Femur (tissue), 1 donor: ENCODE data around the gene DLG5.

Source experiments
- DNase-seq: peaks from one replicate; pipeline ENCODE4 v3.0.0-alpha.2; 2017

The DLG5 gene

DNA sequence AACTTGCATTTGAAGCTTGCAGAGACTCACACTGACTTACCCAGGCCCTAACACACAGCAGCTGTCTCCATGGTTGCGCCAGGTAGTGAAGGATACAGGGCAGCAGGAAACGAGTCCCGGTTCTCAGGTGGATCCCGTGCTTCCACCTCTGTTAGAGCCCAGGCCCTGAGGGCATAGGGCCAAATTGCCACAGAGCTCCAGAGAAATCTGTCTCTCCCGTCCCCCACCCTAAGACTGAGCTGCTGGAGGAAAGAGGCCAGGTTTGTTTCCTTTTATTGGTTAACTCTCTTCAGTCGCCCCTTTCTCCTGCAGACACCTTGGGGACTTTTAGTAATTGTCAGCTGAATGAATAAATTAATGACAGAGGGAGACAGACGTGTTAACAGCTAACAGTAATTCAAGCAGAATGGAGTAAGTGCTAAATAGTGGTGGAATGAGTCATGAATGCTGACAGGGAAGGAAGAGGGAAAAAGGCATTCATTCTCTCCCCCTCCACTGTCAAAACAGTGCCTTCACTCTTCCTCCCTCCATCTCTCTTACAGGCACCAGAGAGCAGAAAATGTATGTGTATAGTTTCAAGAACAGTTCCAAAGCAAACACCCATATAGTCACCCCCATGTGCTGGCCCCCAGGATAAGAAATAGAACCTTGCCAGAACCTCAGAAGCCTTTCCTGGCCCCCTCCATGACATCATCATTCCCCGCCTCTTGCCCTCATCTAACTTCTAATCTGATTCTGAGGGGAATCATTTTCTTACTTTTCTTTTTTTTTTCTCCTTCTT, 16.8 kb upstream of the DLG5 start:
- no peak for DNase-seq

DNA sequence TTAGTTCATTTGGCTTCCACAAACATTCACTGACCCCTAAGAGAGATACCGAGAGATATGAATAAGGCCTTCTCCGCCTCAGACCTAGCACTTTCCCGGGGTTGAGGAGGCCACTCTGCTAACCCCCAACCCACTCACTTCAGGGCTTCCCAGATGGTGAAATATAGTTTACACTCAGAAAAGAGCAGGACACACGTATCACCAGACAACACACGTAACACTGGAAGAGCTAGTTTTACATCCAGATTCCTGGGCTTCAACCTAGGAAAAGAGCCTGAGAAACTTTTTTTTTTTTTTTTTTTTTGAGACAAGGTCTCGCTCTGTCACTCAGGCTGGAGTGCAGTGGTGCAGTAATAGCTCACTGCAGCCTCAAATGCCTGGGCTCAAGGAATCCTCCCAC, 15.2 kb upstream of the DLG5 start:
- no peak for DNase-seq

DNA sequence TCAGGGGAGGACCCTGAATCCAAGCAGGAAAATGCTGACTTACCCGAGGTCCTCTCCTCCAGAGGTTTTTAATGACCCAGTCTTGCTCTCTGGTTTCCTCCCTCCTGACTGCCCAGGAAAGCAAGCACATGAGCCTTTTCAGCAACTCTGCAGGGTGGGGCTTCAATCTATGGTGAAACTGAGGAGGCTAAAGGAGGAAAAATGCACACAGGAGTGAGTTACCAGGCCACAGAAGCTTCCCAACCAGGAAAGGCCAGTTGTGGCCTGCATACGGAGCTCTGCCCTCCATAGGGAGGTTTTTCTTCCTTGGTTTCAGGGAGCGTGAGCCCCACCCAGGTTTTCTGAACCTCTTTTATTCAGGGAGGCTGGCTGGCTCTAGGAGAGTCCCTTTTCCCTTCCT, 14.1 kb upstream of the DLG5 start:
- DNase-seq = no peak

DNA sequence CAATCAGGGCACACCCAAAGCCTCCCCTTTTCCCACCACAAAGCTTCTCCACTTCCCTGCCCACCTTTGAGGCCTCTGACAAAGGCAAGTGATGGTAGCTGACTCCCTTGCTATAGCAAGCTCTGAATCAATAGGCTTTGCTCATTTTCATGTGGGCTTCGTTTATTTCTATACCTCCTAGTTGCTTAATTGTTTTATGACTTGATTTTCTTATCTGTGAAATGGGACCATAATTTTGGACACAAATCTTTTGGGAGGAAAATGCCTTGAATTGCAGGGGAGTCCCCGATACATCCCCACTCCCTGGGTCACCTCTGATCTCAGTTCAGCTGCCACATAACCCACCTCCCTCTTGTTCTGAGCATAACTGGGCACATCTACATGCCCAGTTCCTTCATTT, 13.7 kb upstream of the DLG5 start:
- no peak for DNase-seq

DNA sequence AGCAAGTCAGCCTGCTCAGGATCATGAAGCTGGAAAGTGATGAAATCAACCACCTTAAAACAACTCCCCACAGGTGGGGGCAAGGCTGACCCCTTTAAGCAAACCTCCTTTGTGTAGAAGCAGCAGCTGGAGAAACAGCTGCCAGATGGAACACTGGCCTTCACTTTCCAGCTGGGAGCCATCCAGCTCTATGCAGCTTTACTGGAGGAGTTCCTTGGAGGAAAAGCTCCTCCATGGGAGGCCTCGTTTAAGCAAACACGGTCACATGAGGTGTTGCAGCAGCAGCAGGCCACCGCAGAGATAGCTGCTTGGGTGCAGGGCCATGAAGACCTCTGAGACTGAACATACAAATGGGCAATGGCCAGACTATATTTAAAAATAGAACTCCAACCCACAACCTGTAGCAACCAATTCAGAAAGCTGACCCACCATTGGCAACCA, 13.0 kb upstream of the DLG5 start:
- DNase-seq = peak; percentile 76

DNA sequence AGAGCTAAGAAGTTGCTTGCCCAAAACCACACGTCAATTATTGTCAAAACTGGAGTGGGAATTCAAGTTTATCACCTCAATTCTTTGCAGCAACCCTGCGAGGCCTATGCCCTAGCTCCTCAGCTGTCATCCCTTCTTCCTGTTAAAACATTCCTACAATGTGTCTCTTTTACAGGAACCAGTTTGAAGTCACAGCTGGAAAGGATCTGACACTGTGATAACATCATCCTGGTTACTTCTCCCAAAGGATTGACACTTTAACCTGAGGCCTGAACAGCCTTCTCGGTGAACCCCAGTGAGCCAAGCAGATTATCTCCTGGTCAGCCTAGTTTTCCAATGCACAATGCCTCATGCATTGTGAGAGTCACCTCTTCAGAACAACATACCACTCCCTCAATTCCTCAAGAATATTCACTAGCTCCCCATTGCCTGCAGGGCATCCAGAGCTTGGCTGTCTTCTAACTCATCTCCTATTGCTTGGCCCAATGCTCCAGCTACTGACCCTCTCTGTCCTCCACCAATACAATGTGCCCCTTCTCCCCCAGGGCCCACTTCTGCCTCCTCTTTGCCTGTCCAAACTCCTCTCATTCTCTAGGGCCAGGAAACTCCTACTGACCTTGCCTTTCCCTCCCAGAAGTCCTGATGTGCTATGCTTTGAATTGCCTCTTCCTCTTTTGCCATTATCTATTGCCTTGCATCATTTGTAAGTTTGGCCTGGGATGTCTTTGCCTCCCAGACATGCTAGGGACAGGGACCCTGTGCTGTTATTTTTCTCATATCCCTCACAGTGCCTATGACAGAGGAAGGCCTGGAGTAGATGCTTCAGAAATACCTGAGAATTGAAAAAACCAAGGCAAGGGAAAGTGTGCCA, 10.4 kb upstream of the DLG5 start:
- no peak for DNase-seq

DNA sequence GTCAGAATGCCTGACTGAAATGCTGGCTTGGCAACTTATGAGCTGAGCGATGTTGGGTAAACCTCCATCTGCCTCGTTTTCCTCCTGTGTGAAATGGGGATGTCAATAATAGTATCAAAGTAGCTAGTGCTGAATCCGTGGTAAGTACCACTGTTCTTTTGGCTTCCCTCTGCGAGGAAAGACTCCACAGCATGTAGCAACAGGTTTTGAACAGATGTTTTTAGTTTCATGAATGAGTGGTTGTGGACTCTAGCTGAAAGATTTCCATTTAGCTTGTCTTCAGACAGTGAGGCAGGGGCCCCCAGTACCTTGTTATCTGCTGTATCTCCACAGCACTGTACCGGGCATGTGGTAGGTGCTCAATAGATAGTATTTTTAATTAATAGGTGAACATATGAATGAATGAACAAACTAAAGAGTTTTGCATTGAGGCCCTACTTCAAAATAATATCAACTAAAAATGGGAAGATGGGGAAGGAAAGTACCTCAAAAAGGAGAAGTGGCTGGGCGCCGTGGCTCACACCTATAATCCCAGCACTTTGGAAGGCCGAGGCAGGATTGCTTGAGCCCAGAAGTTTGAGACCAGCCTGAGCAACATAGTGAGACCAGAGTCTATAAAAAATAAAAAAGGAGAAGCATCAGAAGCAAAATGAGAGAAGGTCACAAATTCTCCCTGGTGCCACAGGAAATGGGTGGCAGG, 5.6 kb upstream of the DLG5 start:
- DNase-seq = no peak

DNA sequence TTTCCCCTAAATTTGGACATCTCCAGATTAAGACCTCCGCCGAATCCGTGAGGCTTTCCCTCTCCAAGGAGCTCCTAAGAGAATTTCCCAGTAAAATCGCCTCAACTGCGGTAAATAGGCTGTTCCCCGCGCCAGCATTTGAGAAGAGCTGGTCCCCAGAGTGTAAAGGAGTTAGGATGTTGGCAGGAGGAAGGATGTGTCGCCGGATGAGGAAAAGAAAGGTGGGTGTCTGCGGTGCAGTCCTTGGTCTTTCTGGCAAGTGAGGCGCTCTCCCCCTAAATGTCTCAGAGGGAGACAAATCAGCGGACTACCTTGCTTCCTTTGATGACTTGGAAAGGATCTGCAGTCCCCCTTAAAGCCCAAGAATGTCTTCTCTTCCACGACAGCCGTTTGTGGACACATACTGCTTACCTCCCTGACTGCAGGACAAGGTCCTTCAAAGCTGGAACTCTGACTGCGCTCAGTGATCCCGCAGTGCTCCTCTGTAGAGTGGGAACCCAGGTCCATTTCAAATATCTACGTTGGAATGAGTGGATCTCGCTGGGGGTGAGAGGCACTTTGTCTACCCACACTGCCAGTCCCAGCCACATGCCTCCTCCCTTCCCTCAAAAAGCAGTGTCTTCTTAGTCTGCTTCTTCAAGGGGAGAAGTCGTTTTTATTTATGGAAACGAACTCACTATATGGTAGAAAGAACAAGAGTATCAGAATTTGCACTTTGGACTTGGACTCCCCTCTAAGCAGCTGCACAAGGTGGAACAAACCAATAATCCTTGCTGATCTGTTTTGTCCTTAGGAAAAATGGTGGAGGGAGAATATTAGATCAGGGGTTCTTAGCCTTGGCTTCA, 1.1 kb upstream of the DLG5 start:
- no peak for DNase-seq

DNA sequence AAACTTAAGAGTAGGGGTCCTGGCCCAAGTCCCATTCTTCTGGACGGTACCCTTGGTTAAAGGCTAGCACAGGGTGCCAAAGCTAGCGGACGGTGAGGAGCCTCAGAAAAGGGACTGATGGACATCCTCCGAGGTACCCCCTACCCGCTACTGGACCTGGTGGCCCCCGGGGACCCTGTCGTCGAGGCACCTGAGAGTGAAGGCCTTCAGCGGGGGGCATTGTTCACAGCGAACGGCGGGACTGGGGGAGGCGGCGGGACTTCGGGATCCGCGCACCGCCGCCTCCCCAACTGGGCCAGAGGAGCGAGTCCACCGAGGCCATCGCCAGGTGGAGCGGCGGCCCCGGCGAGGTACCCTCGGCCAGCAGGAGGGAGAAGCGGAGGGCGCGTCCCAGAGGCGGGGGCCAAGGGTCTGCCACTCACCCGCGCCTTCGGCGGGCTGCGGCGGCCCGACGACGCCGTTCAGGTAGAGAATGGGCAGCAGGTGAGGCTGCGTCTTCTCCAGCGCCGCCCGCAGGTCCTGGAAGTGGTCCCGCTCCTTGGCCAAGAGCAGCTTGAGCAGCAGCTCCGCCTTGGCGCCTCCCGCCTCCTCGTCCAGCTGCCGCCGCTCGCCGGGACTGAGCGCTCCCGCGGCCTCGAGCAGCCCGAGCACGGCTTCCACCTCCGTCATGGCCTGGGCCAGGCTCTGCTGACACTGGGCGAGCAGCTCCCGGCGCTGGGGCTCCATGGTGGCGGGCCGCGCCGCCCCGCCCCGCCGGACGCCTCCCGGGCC, 575 bp downstream of the DLG5 start:
- DNase-seq = peak; percentile 65

DNA sequence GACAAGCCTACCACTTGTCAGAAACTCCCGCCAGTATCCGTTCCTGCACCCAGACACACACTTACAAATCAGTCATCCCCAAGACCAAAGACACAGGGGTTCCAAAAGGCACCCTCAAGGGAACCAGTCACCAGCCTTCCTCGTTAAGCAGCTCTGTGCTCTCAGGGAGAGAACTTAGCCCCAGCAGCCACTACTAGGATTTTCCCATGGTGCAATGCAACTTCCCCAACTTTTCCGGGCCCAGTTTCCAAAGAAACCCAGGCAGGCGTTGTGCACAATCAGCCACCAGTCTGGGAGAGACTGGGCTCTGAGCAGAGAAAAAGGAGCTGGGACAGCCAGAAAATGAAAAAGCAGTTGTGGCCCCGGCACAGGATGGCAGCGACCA, 1.2 kb downstream of the DLG5 start:
- peak; percentile 59 for DNase-seq

DNA sequence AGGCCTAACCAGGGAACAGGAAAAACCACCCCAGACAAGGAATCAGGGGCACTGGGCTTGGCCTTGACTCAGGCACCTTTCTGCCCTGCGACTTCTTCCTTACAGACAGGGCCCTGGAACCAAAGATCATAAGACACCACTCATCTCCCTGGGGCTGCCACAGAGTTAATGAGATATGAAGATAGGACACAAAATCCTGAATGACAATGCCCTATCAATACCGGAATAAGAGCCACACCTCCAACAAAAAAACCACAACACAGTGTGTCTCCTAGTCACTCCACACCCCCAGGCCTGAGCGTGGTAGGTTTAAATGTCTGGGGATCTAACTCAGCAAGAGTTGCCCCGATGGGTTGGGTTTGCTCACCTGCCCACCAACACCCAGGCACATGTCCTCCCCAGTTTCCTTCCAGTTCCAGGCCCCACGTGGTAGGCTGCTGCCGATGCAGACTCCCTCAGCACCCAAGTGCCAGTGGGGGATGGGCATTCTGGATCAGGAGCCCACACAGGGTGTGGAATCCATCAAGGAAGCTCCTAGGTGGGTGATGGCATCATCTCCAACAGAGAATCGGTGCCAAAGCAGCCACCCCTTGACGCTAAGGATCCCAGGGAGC, 3.9 kb downstream of the DLG5 start:
- no peak for DNase-seq

DNA sequence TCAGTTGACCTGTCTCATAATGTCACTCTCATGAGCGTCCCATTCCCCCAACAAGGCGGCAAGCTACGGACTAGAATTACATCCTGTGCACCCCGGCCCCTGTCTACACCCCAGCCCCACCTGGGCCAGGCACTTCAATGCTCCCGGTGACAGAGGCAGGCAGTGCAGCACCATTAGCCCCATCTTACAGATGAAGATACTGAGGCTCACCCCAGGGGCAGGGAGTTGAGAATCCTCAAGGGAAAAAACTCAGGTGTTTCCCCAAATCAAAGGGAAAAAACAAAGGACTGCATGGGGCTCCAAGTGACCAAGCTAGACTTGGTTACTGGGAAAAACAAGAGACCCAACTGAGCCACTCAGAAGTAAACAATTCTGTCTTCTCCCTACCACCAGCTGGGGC, 4.5 kb downstream of the DLG5 start:
- no peak for DNase-seq

DNA sequence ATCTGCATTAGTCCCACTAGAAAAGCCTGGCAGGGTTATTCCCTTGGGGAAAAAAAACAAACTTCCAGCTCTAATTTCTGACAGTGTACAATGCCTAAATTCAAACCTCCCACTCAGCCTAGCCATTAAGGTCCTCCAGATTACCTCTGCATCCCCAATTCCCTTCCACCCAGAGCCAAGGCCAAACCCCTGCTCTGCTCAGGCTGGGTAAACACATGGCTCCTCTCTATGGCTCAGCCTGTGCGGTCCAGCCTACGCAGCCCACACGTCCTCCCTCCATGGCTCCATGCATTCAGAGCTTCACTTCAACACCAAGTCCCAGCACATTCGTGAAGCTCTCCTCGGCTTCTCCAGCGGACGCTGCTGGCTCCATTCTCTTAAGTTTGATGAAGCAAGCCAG, 5.2 kb downstream of the DLG5 start:
- no peak for DNase-seq

DNA sequence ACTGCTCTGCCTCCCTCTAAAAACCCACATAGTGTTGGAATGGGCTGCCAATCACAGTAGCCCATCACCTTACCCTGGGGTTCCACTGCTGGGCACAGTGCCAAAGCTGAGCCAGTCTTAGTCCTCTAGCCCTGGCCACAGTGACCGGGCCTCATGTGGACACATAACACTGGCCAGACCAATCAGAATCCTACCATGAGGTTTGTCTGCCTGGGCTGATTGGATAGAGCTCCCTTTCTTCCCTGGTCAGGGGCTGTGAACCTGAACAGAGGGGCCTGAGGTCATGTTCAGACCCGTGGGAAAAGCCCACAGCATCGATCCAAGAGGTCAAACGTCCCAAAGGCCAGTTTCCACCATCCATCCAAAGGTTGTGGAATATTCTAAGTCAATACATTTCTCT, 6.1 kb downstream of the DLG5 start:
- DNase-seq = no peak

DNA sequence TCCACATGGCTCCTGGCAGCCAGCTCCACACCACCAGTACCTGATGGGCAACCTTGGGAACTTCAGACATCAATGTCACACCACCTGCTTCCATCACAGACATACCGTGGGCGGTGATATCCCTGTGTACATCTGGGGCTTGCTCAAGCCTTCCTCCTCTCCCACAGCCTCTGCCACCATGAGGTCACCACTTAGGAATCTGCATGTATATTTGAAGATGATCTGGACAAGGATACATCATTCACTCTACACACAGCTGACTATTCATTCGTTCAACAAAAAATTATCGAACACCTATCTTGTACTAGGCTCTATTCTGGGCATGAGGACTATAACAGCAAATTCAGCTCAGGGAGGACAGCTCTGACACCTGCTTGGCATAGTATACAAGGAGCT, 6.8 kb downstream of the DLG5 start:
- DNase-seq = no peak

DNA sequence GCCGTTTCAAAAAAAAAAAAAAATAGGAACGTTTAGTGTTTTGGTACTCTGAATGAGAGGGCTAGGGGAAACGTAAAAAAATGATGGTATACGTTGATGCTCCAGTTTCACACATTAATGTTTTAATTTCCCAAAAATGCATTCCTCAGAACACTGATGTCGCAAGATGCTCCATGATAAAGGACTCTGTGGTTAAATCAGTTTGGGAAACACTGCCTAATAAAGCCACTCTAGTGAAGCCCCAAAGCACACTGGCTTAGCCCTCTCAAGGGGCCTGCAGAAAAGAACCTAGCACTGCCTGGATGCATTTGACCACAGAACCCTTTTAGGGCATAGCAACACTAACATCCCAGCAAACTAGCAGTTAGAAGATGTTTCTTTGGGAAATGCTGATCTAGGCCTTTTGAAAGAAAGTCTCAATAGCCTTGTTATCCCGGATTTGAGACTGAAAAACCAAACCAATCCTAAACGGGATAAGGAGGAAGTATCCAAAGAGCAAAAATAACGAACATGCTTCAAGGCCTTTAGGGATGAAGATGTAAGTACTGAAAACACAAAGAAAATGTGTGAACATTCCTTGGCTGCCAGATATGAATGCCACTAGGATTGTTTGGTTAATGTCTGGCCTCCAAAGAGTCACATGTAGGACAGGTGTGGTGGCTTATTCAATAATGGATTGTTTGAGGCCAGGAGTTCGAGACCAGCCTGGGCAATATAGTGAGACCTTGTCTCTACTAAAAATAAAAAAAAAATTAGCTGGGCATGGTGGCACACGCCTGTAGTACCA, 11.0 kb downstream of the DLG5 start:
- no peak for DNase-seq

DNA sequence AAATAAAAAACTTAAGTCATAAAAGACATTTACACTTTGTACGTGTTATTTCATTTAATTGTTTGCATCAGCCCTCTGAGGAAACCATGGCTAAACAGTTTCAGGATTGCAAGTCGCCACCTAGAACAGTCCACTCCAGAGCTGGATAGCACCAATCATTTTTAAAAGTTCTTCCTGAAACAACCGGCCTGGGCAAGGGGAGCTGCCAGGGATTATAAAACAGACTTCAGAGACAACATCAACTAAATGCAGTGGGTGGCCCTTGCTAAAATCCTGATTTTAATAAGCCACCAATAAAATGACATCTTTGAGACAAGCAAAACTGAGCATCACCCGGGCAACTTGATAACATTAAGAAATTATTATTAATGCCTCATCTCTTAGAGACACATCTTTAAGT, 13.5 kb downstream of the DLG5 start:
- no peak for DNase-seq

DNA sequence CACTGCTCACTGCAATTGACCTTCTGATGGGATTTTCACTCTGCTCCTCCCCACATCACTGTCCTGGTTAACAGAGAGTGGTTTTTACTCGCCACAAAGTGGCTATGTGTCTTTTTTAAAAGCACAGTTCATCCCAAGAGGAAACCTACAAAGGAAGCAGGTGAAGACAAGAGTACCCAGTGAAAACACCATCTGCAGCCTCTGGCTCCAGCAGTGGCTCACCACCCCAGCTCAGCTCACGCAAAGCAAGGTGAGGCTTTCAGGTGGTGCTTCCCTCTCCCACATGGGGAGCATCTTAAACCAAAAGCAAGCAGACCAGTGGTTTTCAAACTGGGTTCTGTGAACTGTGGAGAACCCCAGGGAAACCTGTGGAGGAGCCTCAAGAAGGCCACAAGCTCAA, 14.0 kb downstream of the DLG5 start:
- no peak for DNase-seq

DNA sequence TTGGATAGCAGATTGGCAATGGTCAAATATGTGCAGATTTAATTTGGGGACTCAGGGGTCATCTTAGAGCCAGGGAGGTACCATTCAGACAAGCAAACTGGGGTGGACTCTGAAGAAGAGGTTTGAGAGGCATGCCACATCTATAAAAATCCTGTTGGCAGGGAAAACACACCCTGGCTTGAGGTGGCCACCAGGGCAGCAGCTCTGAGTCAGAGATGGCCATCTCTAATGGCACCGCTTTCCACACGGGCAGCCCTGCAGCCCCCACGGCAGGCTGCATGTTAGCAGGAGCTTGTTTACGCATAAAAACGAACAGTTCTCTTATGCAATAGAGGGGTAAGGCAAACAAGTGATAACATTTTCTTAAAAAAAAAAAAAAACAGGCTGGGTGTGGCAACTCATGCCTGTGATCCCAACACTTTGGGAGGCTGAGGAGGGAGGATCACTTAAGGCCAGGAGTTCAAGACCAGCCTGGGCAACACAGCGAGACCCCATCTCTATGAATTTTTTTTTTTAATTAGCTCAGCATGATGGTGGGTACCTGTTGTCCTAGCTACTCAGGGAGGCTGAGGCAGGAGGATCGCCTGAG, 14.9 kb downstream of the DLG5 start:
- DNase-seq = no peak

DNA sequence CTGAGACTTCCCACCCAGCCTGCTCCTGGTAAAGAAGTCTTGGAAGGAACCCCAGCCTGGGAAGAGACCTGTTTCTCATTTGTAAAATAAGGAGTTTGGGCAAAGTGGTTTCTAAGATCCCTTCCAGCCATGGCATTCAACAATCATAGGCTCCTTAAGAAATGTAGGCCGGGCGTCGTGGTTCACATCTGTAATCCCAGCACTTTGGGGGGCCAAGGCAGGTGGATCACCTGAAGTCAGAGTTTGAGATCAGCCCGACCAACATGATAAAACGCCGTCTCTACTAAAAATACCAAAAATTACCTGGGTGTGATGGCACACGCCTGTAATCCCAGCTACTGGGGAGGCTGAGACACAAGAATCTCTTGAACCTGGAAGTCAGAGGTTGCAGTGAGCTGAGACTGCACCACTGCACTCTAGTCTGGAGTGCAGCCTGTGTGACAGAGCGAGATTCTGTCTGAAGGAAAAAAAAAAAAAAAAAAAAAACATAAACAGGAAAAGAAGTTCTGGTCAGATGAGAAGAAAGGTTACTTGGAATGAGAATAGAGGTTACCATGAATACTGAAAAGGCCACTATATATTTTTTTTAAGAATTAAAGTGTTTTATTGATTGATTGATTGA, 15.9 kb downstream of the DLG5 start:
- no peak for DNase-seq
